Hematopoietic multipotent progenitor cell (in vitro differentiated cells): Measurements from ENCODE around the gene GPR4. TPM values are rescaled to one million over a fixed set of nuclear protein-coding genes. Genes with fewer than 3 reads are reported as not detected.
"Not testable (repeated sequence)": the region's sequence is repeated elsewhere in the genome, so short reads cannot be mapped to it uniquely, and the experiment has no call there.

Source experiments
- DNase-seq, 3 donors: peaks; one replicate each; pipeline ENCODE4 v3.0.0-alpha.2; 2011 to 2015; ENCODE audit warnings: low read depth in 2 of 3, low spot score in 2 of 3
- total RNA-seq: library from RNA; depleted of rRNA; stranded (reverse); fragments of >200 nt; gene quantifications from one replicate; pipeline ENCODE4 v1.2.3, GENCODE V29; 2012

Gene GPR4
- total RNA-seq, 1 donor, result not detected

- not testable (repeated sequence) for DNase-seq
Observed at GRCh38 chr19:45628219-45628618, 26.2 kb upstream of the GPR4 start.

- DNase-seq, result no peak
Observed at GRCh38 chr19:45623984-45624383, 22.0 kb upstream of the GPR4 start.

- no peak for DNase-seq
Observed at GRCh38 chr19:45621976-45622503, 20.0 kb upstream of the GPR4 start.

GRCh38 chr19:45621389-45621788, 19.4 kb upstream of the GPR4 start:
- no peak for DNase-seq

DNA sequence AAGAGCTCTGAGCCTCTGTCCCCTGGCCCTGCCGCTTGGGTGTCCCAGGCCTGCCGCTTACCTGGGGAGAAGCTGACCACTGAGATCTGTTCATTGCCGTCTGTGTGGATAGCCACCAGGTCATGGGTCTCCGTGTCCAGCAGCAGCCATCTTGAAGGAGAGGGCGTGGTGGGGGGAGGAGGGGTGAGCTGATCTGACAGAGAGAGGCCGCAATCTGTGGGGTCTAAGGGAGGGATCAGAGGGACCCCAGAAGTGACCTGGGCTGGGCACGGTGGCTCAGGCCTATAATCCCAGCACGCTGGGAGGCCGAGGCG, 14.6 kb upstream of the GPR4 start:
- no peak for DNase-seq

- peak in 2 of 3 donors; percentile 86 to 88 for DNase-seq
Observed at GRCh38 chr19:45615795-45616703, 14.0 kb upstream of the GPR4 start.

- DNase-seq, result not testable (repeated sequence)
Observed at GRCh38 chr19:45615056-45615455, 13.0 kb upstream of the GPR4 start.

GRCh38 chr19:45613926-45614725, 12.1 kb upstream of the GPR4 start:
- no peak for DNase-seq

GRCh38 chr19:45608948-45609347, 6.9 kb upstream of the GPR4 start:
- DNase-seq, result no peak

GRCh38 chr19:45607071-45608029, 5.3 kb upstream of the GPR4 start:
- peak in 1 of 3 donors; percentile 24 for DNase-seq

DNA sequence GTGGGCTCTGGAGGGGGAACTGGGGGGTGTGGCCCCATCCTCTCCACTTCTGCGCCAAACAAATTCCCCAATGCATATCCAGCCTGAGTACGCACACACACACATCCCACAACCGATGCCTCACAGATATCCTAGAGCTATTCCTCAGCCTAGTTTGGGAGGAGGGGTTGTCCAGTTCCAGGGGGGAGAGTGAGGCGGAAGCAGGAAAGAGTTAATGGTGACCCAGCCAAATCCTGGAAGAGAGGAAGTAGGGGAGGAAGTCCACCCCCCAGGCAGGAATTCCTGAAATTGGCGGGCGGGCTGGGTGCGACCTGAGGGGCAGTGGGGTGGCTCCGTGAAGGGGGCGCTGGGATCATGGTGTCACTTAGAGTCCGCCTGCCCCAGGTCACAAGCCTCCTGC, 897 bp downstream of the GPR4 start:
- no peak for DNase-seq

- DNase-seq, result no peak
Observed at GRCh38 chr19:45600340-45600885, 1.6 kb downstream of the GPR4 start.

- no peak for DNase-seq
Observed at GRCh38 chr19:45599286-45599685, 2.7 kb downstream of the GPR4 start.

- DNase-seq, result peak in 1 of 3 donors; percentile 33
Observed at GRCh38 chr19:45598267-45599001, 3.6 kb downstream of the GPR4 start.

GRCh38 chr19:45597425-45598111, 4.4 kb downstream of the GPR4 start:
- no peak for DNase-seq

GRCh38 chr19:45595814-45596213, 6.2 kb downstream of the GPR4 start:
- no peak for DNase-seq

DNA sequence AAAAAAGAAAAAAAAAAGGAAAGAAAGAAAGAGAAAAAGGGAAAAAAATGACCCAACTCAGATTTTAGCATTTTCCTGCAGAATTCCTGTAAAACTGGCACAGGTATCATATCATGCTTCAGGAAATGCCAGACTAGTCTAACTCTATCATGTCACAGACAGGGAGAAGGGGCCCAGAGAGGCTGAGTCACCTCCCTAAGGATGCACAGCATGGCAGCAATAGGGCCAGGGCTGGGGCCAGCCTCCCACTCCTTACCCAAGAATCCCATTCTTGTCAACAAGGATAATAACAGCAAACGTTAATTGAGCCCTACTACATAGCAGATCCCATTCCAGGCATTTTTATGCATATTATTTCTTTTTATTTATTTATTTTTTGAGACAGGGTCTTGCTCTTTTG, 8.5 kb downstream of the GPR4 start:
- no peak for DNase-seq

- DNase-seq, result no peak
Observed at GRCh38 chr19:45592366-45592765, 9.6 kb downstream of the GPR4 start.

GRCh38 chr19:45591638-45592005, 10.4 kb downstream of the GPR4 start:
- DNase-seq, result no peak
